Osteoblast (primary cell): ENCODE results near the gene ACAT2. TPM values are rescaled to one million over a fixed set of nuclear protein-coding genes. Genes with fewer than 3 reads are reported as not detected.
A peak's percentile ranks its signal among the peaks of the same experiment; 100 is the strongest.

Experiments used
- DNase-seq: peaks from one replicate; pipeline ENCODE4 v3.0.0; 2011; ENCODE audit warnings: low spot score, mixed read lengths; ENCODE audit not compliant: insufficient read length; ENCODE audit errors: missing footprints
- H2AFZ ChIP-seq: 2 replicates; pipeline ENCODE4 v1.6.0; 2011; ENCODE audit warnings: mild to moderate bottlenecking, low read length
- H3K27ac ChIP-seq: 2 replicates; pipeline ENCODE4 v1.5.1; 2011; ENCODE audit warnings: mild to moderate bottlenecking, low read depth, low read length, moderate library complexity
- H3K27me3 ChIP-seq: 2 replicates; pipeline ENCODE4 v1.6.0; 2012; ENCODE audit warnings: mild to moderate bottlenecking, control low read depth, inconsistent platforms, low read length, moderate library complexity; ENCODE audit not compliant: insufficient read depth
- H3K36me3 ChIP-seq: 2 replicates; pipeline ENCODE4 v1.5.1; 2011; ENCODE audit warnings: mild to moderate bottlenecking, low read length, control low read depth, moderate library complexity; ENCODE audit not compliant: insufficient read depth
- H3K4me1 ChIP-seq: 2 replicates; pipeline ENCODE4 v1.5.1; 2011; ENCODE audit warnings: mild to moderate bottlenecking, low read length, control low read depth, moderate library complexity; ENCODE audit not compliant: insufficient read depth
- H3K4me2 ChIP-seq: 2 replicates; pipeline ENCODE4 v1.6.0; 2011; ENCODE audit warnings: mild to moderate bottlenecking, low read length; ENCODE audit not compliant: insufficient read depth
- H3K4me3 ChIP-seq: fragments of 200-600 bp; sonication (generic); 3 replicates; pipeline ENCODE4 v1.5.1; 2012; ENCODE audit warnings: mild to moderate bottlenecking, low read length, inconsistent platforms; ENCODE audit not compliant: insufficient read depth
- H3K79me2 ChIP-seq: 2 replicates; pipeline ENCODE4 v1.6.0; 2012; ENCODE audit warnings: mild to moderate bottlenecking, low read length, control low read depth, inconsistent platforms; ENCODE audit not compliant: insufficient read depth
- H3K9me3 ChIP-seq: 2 replicates; pipeline ENCODE4 v1.5.1; 2011; ENCODE audit warnings: low read depth, low read length, control low read depth
- H4K20me1 ChIP-seq: 2 replicates; pipeline ENCODE4 v1.6.0; 2012; ENCODE audit warnings: mild to moderate bottlenecking, low read length, control low read depth; ENCODE audit not compliant: insufficient read depth
- small RNA-seq: library from RNA; depleted of rRNA; stranded (forward); fragments of <200 nt; gene quantifications from one replicate; pipeline ENCODE3, GENCODE V24; 2012
- total RNA-seq: library from RNA; depleted of rRNA; stranded (reverse); fragments of >200 nt; gene quantifications from 2 replicates; pipeline ENCODE4 v1.2.3, GENCODE V29; 2012
- TF ChIP-seq, protein P1 (sequence below): IDR thresholded peaks from 2 replicates; pipeline ENCODE4 v1.5.1; 2011; ENCODE audit warnings: mild to moderate bottlenecking, low read depth, low read length, moderate library complexity; ENCODE audit errors: extremely low read depth

The ACAT2 gene
- total RNA-seq, 1 donor, result 41.6 TPM

DNA sequence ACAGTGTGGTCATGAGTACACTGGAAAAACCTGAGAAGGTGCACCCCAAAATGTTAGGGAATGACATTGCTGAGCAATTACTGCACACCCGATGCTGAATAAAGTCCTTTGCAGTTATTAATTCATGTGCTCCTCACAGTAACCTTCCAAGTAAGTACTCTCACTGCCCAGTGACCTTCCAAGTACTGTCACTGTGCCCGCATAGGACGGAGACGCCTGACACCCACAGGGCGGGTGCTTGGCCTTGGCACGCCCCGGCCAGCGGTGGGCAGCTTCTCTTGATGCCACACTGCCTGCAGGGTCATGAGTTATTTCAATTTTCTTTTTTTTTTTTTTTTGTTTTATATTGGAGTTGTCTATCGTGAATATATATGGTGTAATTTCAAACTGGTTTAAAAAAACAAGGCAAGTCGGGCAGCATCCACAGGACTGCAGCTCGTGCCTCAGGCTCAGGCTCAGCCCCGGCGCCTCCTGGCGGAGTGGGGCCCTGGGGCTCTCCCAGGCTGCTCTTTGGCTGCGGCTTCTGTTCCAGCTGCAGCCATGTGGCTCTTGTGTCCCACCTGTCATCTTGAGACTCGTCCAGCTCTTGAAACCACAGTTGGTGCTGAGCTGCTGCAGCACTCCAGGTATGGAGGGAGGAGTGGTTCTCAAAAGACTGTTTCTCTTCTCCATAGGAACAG is 65.3 kb downstream of the ACAT2 start:
- Histone ChIP-seq H3K9me3 (no peaks in the 10 kb centered on the region), H2AFZ (no peak overlapping the region), H4K20me1 (no peaks in the 10 kb centered on the region), H3K27ac (no peak overlapping the region), H3K4me2 (no peak overlapping the region), H3K36me3 (no peaks in the 10 kb centered on the region), H3K4me3 (no peak overlapping the region), H3K4me1 (no peaks in the 10 kb centered on the region), H3K79me2 (no peaks in the 10 kb centered on the region), H3K27me3 (no peaks in the 10 kb centered on the region)
- no peak for DNase-seq
- TF ChIP-seq, protein P1, sequence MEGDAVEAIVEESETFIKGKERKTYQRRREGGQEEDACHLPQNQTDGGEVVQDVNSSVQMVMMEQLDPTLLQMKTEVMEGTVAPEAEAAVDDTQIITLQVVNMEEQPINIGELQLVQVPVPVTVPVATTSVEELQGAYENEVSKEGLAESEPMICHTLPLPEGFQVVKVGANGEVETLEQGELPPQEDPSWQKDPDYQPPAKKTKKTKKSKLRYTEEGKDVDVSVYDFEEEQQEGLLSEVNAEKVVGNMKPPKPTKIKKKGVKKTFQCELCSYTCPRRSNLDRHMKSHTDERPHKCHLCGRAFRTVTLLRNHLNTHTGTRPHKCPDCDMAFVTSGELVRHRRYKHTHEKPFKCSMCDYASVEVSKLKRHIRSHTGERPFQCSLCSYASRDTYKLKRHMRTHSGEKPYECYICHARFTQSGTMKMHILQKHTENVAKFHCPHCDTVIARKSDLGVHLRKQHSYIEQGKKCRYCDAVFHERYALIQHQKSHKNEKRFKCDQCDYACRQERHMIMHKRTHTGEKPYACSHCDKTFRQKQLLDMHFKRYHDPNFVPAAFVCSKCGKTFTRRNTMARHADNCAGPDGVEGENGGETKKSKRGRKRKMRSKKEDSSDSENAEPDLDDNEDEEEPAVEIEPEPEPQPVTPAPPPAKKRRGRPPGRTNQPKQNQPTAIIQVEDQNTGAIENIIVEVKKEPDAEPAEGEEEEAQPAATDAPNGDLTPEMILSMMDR, result no peak

DNA sequence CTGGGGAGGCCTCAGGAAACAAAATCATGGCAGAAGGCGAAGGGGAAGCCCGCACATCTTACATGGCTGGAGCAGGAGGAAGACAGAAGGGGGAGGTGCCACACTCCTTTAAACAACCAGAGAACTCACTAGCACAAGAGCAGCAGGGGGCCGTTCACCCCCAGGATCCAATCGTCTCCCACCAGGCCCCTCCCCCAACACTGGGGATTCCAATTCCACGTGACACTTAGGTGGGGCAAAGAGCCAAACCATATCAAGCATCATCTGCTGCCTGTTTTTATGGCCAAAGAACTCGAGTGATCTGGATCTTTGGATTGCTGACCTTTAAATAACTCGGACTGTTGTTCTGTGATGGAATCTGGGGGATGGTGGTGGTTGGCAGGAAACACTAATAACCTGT is 66.2 kb downstream of the ACAT2 start:
- TF ChIP-seq, protein P1, result no peak
- Histone ChIP-seq H3K4me3 (no peak overlapping the region), H3K27me3 (no peaks in the 10 kb centered on the region), H3K79me2 (no peaks in the 10 kb centered on the region), H4K20me1 (no peaks in the 10 kb centered on the region), H3K4me2 (no peak overlapping the region), H2AFZ (peak overlapping the region; percentile 22), H3K4me1 (peaks cover 5% of the 10 kb centered on the region), H3K27ac (no peak overlapping the region), H3K36me3 (no peaks in the 10 kb centered on the region), H3K9me3 (no peaks in the 10 kb centered on the region)
- DNase-seq, result no peak

Small RNA genes within 50 kb of the gene (small RNA-seq; reads per million reads assigned to genes)
- gene RNU4ATAC18P (not detected), gene SNORA20 (389 reads per million, percentile 98 among the genes with 10 or more reads in this experiment), gene SNORA29 (not detected)

Other genes starting within 250 kb of the ACAT2 start
- 294 and 544 TPM in 2 replicates for gene SOD2, start 68.8 kb upstream of the ACAT2 start, total RNA-seq
- gene WTAP, start 34.5 kb upstream of the ACAT2 start, total RNA-seq, result 109 and 119 TPM in 2 replicates
- 170 and 174 TPM in 2 replicates for gene TCP1, start 27.6 kb downstream of the ACAT2 start, total RNA-seq
- gene MRPL18, start 28.4 kb downstream of the ACAT2 start, total RNA-seq, result 47.8 and 53.9 TPM in 2 replicates
- gene PNLDC1, start 38.2 kb downstream of the ACAT2 start, total RNA-seq, result 0.29 TPM in 1 of 2 replicates, not detected in the other
- under 0.01 TPM in 1 of 2 replicates, not detected in the other for gene MAS1, start 128.9 kb downstream of the ACAT2 start, total RNA-seq
- 174 and 177 TPM in 2 replicates for gene IGF2R, start 207.0 kb downstream of the ACAT2 start, total RNA-seq